CD14-positive monocyte (primary cell): ENCODE results near the gene SLCO2B1. TPM values are rescaled to one million over a fixed set of nuclear protein-coding genes. Genes with fewer than 3 reads are reported as not detected.
A peak's percentile ranks its signal among the peaks of the same experiment; 100 is the strongest.

Source experiments
- DNase-seq, 3 donors: peaks; one replicate each; pipeline ENCODE4 v3.0.0-alpha.2; 2011 to 2022
- H2AFZ ChIP-seq: 2 replicates; pipeline ENCODE4 v1.6.0; 2012; ENCODE audit warnings: mild to moderate bottlenecking, low read depth, low read length, inconsistent platforms; ENCODE audit not compliant: insufficient read depth, poor library complexity, severe bottlenecking
- H3K27ac ChIP-seq, 2 donors: 1 replicate in 1 of 2; 2 replicates in 1 of 2; pipeline ENCODE4 v1.5.1; 2012 to 2013; ENCODE audit warnings: low read length in 2 of 2, control low read depth in 1 of 2, inconsistent platforms in 1 of 2, low read depth in 1 of 2, mild to moderate bottlenecking in 1 of 2
- H3K27me3 ChIP-seq, 2 donors: one replicate each; pipeline versions ENCODE4 v1.6.0 to v1.6.1; 2011 to 2013; ENCODE audit warnings: low read length in 2 of 2; ENCODE audit not compliant: control insufficient read depth in 2 of 2, insufficient read depth in 2 of 2
- H3K36me3 ChIP-seq, 2 donors: replicated peaks in 1 of 2; 1 replicate in 1 of 2; 2 replicates in 1 of 2; pipeline versions ENCODE4 v1.5.1 to v1.6.1; 2012 to 2013; ENCODE audit warnings: low read length in 2 of 2, control low read depth in 1 of 2, inconsistent platforms in 1 of 2, mild to moderate bottlenecking in 1 of 2; ENCODE audit not compliant: insufficient read depth in 2 of 2, control insufficient read depth in 1 of 2
- H3K4me1 ChIP-seq, 2 donors: 1 replicate in 1 of 2; 2 replicates in 1 of 2; pipeline versions ENCODE4 v1.5.1 to v1.6.1; 2012 to 2013; ENCODE audit warnings: low read length in 2 of 2, control low read depth in 1 of 2, inconsistent platforms in 1 of 2, mild to moderate bottlenecking in 1 of 2, moderate library complexity in 1 of 2; ENCODE audit not compliant: insufficient read depth in 2 of 2, control insufficient read depth in 1 of 2
- H3K4me2 ChIP-seq: replicated peaks from 2 replicates; pipeline ENCODE3; 2012; ENCODE audit warnings: low read length, moderate library complexity, mild to moderate bottlenecking; ENCODE audit not compliant: poor library complexity, severe bottlenecking; ENCODE audit errors: extremely low read depth
- H3K4me3 ChIP-seq, 3 experiments: fragments of 200-600 bp in 1 of 3; sonication (generic) in 1 of 3; replicated peaks in 1 of 3; 1 replicate in 2 of 3; 2 replicates in 1 of 3; pipeline ENCODE4 v1.5.1; 2011 to 2013; ENCODE audit warnings: low read length in 3 of 3, mild to moderate bottlenecking in 3 of 3, control low read depth in 2 of 3, low read depth in 2 of 3, inconsistent platforms in 1 of 3, moderate library complexity in 1 of 3
- H3K79me2 ChIP-seq: 2 replicates; pipeline ENCODE4 v1.6.0; 2012; ENCODE audit warnings: mild to moderate bottlenecking, control low read depth, inconsistent platforms, low read length, moderate library complexity; ENCODE audit not compliant: insufficient read depth
- H3K9ac ChIP-seq: 2 replicates; pipeline ENCODE4 v1.6.0; 2017; ENCODE audit warnings: low read length, mild to moderate bottlenecking; ENCODE audit not compliant: insufficient read depth, poor library complexity, severe bottlenecking
- H3K9me3 ChIP-seq, 2 donors: replicated peaks in 1 of 2; 1 replicate in 1 of 2; 2 replicates in 1 of 2; pipeline versions ENCODE4 v1.5.1 to v1.6.1; 2012 to 2013; ENCODE audit warnings: low read length in 2 of 2, control low read depth in 1 of 2; ENCODE audit not compliant: control insufficient read depth in 1 of 2, insufficient read depth in 1 of 2
- H4K20me1 ChIP-seq: 2 replicates; pipeline ENCODE4 v1.6.0; 2012; ENCODE audit warnings: mild to moderate bottlenecking, low read length, control low read depth, moderate library complexity; ENCODE audit not compliant: insufficient read depth
- H3K27ac Mint-ChIP-seq, 7 donors: one replicate each; pipeline ENCODE4 v1.8.0; 2020; ENCODE audit warnings: mild to moderate bottlenecking in 7 of 7, mixed read lengths in 7 of 7, moderate library complexity in 6 of 7, inconsistent platforms in 2 of 7
- H3K27me3 Mint-ChIP-seq, 3 donors: one replicate each; pipeline ENCODE4 v1.8.0; 2021 to 2022; ENCODE audit warnings: low read depth in 3 of 3, mild to moderate bottlenecking in 3 of 3, mixed read lengths in 3 of 3, moderate library complexity in 3 of 3, inconsistent platforms in 1 of 3
- H3K36me3 Mint-ChIP-seq, 2 donors: one replicate each; pipeline ENCODE4 v1.8.0; 2020; ENCODE audit warnings: mixed read lengths in 2 of 2, inconsistent platforms in 1 of 2, mild to moderate bottlenecking in 1 of 2
- H3K4me1 Mint-ChIP-seq: one replicate; pipeline ENCODE4 v1.8.0; 2020; ENCODE audit warnings: mild to moderate bottlenecking, mixed read lengths
- H3K4me3 Mint-ChIP-seq, 2 donors: one replicate each; pipeline ENCODE4 v1.8.0; 2020; ENCODE audit warnings: mild to moderate bottlenecking in 2 of 2, mixed read lengths in 2 of 2, moderate library complexity in 1 of 2
- H3K9me3 Mint-ChIP-seq, 7 donors: one replicate each; pipeline ENCODE4 v1.8.0; 2020 to 2022; ENCODE audit warnings: mixed read lengths in 7 of 7, mild to moderate bottlenecking in 6 of 7, moderate library complexity in 6 of 7, inconsistent platforms in 2 of 7
- WGBS: methylation state at CpG from one replicate; pipeline ENCODE4 v1.1.5; 2013; ENCODE audit warnings: missing lambda C conversion rate; ENCODE audit not compliant: insufficient coverage; 5-methylcytosine and 5-hydroxymethylcytosine counted together
- intact Hi-C, 2 donors: fragments of 100-400 bp; cut with micrococcal nuclease; formaldehyde crosslinking; loops; one replicate each; pipeline versions ENCODE4 v1.15.0 to v1.15.1; 2023
- polyA plus RNA-seq, 3 donors: library from polyadenylated mRNA; depleted of rRNA in 1 of 3; unstranded in 2 of 3; stranded (reverse) in 1 of 3; fragments of 300-500 nt in 2 of 3; fragments of >200 nt in 1 of 3; fragmentation: Illumina TruSeq in 2 of 3; gene quantifications; 1 replicate in 2 of 3; 2 replicates in 1 of 3; pipeline ENCODE4 v1.2.3, GENCODE V29; 2012 to 2021
- TF ChIP-seq, protein P1 (sequence below): fragments of 200-600 bp; IDR thresholded peaks from one replicate; pipeline ENCODE4 v1.8.0; 2022; ENCODE audit warnings: antibody characterized with exemption, mild to moderate bottlenecking

SLCO2B1 gene
- polyA plus RNA-seq, 3 donors, result 0.13 to 0.47 TPM; not detected in 1

- WGBS, result 50% methylated on average over 1 of the region's 3 CpGs
- Histone ChIP-seq H3K79me2 (no peaks in the 10 kb centered on the region), H3K9me3 (no peaks in the 10 kb centered on the region), H3K36me3 (no peaks in the 10 kb centered on the region), H3K4me1 (peaks cover 23 to 24% of the 10 kb centered on the region in 2 donors), H3K27me3 (no peaks in the 10 kb centered on the region), H3K4me3 (no peak overlapping the region), H3K4me2 (no peak overlapping the region), H4K20me1 (no peaks in the 10 kb centered on the region), H2AFZ (no peak overlapping the region), H3K27ac (no peak overlapping the region), H3K9ac (no peak overlapping the region)
- H3K36me3 Mint-ChIP-seq, result no peaks in the 10 kb centered on the region
- H3K27me3 Mint-ChIP-seq, result peaks cover 8 to 13% (median 12%) of the 10 kb centered on the region in 3 donors
- DNase-seq, result no peak
- peak overlapping the region in 1 of 7 donors; percentile 55 for H3K27ac Mint-ChIP-seq
- peaks cover 0 to 2% (median 0%) of the 10 kb centered on the region in 7 donors for H3K9me3 Mint-ChIP-seq
- intact Hi-C loops, result no loop called here
- TF ChIP-seq, protein P1, sequence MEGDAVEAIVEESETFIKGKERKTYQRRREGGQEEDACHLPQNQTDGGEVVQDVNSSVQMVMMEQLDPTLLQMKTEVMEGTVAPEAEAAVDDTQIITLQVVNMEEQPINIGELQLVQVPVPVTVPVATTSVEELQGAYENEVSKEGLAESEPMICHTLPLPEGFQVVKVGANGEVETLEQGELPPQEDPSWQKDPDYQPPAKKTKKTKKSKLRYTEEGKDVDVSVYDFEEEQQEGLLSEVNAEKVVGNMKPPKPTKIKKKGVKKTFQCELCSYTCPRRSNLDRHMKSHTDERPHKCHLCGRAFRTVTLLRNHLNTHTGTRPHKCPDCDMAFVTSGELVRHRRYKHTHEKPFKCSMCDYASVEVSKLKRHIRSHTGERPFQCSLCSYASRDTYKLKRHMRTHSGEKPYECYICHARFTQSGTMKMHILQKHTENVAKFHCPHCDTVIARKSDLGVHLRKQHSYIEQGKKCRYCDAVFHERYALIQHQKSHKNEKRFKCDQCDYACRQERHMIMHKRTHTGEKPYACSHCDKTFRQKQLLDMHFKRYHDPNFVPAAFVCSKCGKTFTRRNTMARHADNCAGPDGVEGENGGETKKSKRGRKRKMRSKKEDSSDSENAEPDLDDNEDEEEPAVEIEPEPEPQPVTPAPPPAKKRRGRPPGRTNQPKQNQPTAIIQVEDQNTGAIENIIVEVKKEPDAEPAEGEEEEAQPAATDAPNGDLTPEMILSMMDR, result no peak
- H3K4me3 Mint-ChIP-seq, result no peak overlapping the region
- peaks cover 32% of the 10 kb centered on the region for H3K4me1 Mint-ChIP-seq
Measured at GRCh38 chr11:75184757-75185425, 34.0 kb downstream of the SLCO2B1 start.

DNA sequence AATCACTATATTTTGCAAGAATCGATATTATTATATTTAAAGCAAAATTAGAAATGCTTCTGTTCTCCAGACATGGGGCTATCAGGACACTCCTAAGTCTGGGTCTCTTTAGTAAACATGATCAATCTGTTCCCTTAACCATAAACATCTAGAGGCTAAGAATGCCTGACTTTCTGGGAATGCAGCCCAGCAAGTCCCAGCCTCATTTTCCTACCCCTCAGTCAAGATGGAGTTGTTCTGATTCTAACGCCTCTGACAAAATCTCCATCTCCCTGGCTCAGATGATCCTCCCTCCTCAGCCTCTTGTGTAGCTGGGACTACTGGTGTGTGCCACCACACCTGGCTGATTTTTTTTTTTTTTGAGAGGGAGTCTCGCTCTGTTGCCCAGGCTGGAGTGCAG, 35.0 kb downstream of the SLCO2B1 start:
- no peak for DNase-seq
- H3K79me2 ChIP-seq, result no peaks in the 10 kb centered on the region
- no peak overlapping the region for H3K4me2 ChIP-seq
- H3K9me3 ChIP-seq, result no peaks in the 10 kb centered on the region
- no peaks in the 10 kb centered on the region for H3K36me3 ChIP-seq
- H2AFZ ChIP-seq, result no peak overlapping the region
- Mint-ChIP-seq H3K36me3 (no peaks in the 10 kb centered on the region), H3K4me1 (peaks cover 30% of the 10 kb centered on the region), H3K9me3 (peaks cover 0 to 2% (median 0%) of the 10 kb centered on the region in 7 donors), H3K27ac (no peak overlapping the region), H3K27me3 (peaks cover 12 to 13% (median 13%) of the 10 kb centered on the region in 3 donors), H3K4me3 (no peak overlapping the region)
- no peak overlapping the region for H3K9ac ChIP-seq
- no peak overlapping the region for H3K27ac ChIP-seq
- no CpG with 5 or more reads among the region's 3 CpGs for WGBS
- TF ChIP-seq, protein P1, result no peak
- no peaks in the 10 kb centered on the region for H3K27me3 ChIP-seq
- no peak overlapping the region for H3K4me3 ChIP-seq
- intact Hi-C loops, result no loop called here
- no peaks in the 10 kb centered on the region for H4K20me1 ChIP-seq
- peaks cover 20% of the 10 kb centered on the region in 2 donors for H3K4me1 ChIP-seq
